Neural cell (in vitro differentiated cells): ENCODE results near the gene LCORL.

ENCODE experiments used
- CTCF ChIP-seq: fragments of 450-650 bp; IDR thresholded peaks from 2 replicates; pipeline ENCODE4 v1.5.1; 2014; ENCODE audit warnings: antibody characterized with exemption, mild to moderate bottlenecking, moderate library complexity; ENCODE audit not compliant: poor library complexity, severe bottlenecking
- EP300 ChIP-seq: fragments of 450-650 bp; conservative IDR thresholded peaks from 2 replicates; pipeline ENCODE4 v1.6.1; 2014; ENCODE audit warnings: antibody characterized with exemption, mild to moderate bottlenecking, moderate library complexity; ENCODE audit not compliant: poor library complexity, severe bottlenecking
- EZH2 ChIP-seq: fragments of 200-600, 300-800 bp; shearing (Covaris generic), sonication (generic); IDR thresholded peaks from 2 replicates; pipeline ENCODE4 v1.6.1; 2014; ENCODE audit warnings: antibody characterized with exemption, low read length, borderline replicate concordance, mild to moderate bottlenecking; ENCODE audit not compliant: insufficient read depth, poor library complexity, severe bottlenecking
- MXI1 ChIP-seq: fragments of 450-650 bp; conservative IDR thresholded peaks from 2 replicates; pipeline ENCODE4 v1.6.1; 2014; ENCODE audit warnings: antibody characterized with exemption, mild to moderate bottlenecking; ENCODE audit not compliant: poor library complexity, severe bottlenecking
- POLR2AphosphoS5 ChIP-seq: IDR thresholded peaks from 2 replicates; pipeline ENCODE4 v1.6.1; 2012
- RAD21 ChIP-seq: fragments of 450-650 bp; conservative IDR thresholded peaks from 2 replicates; pipeline ENCODE4 v1.6.1; 2014; ENCODE audit warnings: antibody characterized with exemption, mild to moderate bottlenecking, moderate library complexity
- REST ChIP-seq: IDR thresholded peaks from 2 replicates; pipeline ENCODE4 v1.6.1; 2012; ENCODE audit warnings: borderline replicate concordance
- TAF1 ChIP-seq: IDR thresholded peaks from 2 replicates; pipeline ENCODE4 v1.6.1; 2012; ENCODE audit warnings: low read depth

- no peak for TF ChIP-seq MXI1
- TF ChIP-seq CTCF: no peak
- no peak for TF ChIP-seq EP300
- no peak for TF ChIP-seq REST
- no peak for TF ChIP-seq RAD21
- no peak for TF ChIP-seq EZH2
- no peak for TF ChIP-seq POLR2AphosphoS5
- no peak for TF ChIP-seq TAF1
These were observed 48.3 kb upstream of the LCORL start for GRCh38 chr4:18069810-18070209.
